Body of pancreas (tissue), 4 donors: ENCODE results near the gene SOAT2.

Experiments
- POLR2A ChIP-seq, 3 donors: fragments of 450-650 bp; IDR thresholded peaks; one replicate each; pipeline ENCODE4 v1.6.1; 2016; ENCODE audit warnings: antibody characterized with exemption in 3 of 3, mild to moderate bottlenecking in 2 of 3
- TF ChIP-seq, protein P1 (sequence below), 7 experiments: fragments of 450-650 bp in 4 of 7; fragments of 200-600 bp in 3 of 7; sonication (generic) in 3 of 7; IDR thresholded peaks; one replicate each; pipeline ENCODE4 v1.5.1; 2016 to 2019; ENCODE audit warnings: antibody characterized with exemption in 7 of 7

DNA sequence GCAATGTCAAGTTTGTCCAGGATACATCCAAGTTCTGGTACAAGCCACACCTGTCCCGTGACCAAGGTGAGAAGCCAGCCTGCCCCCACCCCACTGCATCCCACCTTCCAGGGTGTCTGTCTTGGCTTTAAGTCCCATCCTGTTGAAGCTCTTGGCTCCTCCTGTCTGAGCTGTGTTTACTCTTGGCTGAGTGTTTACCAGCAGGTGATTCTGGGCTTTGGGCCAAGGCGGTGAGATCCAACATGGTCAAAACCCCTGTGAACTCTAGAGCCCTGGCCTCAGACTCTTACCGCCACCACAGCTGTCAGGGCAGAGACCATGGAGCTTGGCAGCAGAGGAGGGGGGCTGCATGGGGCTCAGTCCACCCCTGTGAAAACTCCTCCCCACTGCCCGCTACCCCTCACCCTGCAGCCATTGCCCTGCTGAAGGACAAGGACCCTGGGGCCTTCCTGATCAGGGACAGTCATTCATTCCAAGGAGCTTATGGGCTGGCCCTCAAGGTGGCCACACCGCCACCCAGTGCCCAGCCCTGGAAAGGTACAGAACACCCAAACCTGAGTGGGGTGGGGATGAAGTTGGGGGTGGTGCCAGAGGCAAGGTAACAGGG lies 41.8 kb upstream of the SOAT2 start:
- TF ChIP-seq, protein P1, sequence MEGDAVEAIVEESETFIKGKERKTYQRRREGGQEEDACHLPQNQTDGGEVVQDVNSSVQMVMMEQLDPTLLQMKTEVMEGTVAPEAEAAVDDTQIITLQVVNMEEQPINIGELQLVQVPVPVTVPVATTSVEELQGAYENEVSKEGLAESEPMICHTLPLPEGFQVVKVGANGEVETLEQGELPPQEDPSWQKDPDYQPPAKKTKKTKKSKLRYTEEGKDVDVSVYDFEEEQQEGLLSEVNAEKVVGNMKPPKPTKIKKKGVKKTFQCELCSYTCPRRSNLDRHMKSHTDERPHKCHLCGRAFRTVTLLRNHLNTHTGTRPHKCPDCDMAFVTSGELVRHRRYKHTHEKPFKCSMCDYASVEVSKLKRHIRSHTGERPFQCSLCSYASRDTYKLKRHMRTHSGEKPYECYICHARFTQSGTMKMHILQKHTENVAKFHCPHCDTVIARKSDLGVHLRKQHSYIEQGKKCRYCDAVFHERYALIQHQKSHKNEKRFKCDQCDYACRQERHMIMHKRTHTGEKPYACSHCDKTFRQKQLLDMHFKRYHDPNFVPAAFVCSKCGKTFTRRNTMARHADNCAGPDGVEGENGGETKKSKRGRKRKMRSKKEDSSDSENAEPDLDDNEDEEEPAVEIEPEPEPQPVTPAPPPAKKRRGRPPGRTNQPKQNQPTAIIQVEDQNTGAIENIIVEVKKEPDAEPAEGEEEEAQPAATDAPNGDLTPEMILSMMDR (IDR thresholded peaks at IDR 0.05) = peak; percentile 20 to 65 (median 49)
- TF ChIP-seq POLR2A (IDR thresholded peaks at IDR 0.05) = peak in 1 of 3 donors; percentile 4
